GM13977 (cell line): ENCODE data around the gene ADCY1.

Experiments used
- DNase-seq: peaks from one replicate; pipeline ENCODE4 v3.0.0; 2012; ENCODE audit warnings: low spot score
- CTCF ChIP-seq: IDR thresholded peaks from 2 replicates; pipeline ENCODE4 v1.5.1; 2012; ENCODE audit warnings: mild to moderate bottlenecking, control low read depth; ENCODE audit not compliant: insufficient read depth; ENCODE audit errors: extremely low read depth, missing control alignments
- in situ Hi-C: fragments of 300-500 bp; cut with MboI; formaldehyde crosslinking; loops from one replicate; pipeline ENCODE4 v1.12.0; 2022; ENCODE audit warnings: low sequenced_read_pairs, low pct_unique_long_range_greater_than_20kb, mixed read lengths, inconsistent platforms; ENCODE audit not compliant: unreplicated experiment

The ADCY1 gene

DNA sequence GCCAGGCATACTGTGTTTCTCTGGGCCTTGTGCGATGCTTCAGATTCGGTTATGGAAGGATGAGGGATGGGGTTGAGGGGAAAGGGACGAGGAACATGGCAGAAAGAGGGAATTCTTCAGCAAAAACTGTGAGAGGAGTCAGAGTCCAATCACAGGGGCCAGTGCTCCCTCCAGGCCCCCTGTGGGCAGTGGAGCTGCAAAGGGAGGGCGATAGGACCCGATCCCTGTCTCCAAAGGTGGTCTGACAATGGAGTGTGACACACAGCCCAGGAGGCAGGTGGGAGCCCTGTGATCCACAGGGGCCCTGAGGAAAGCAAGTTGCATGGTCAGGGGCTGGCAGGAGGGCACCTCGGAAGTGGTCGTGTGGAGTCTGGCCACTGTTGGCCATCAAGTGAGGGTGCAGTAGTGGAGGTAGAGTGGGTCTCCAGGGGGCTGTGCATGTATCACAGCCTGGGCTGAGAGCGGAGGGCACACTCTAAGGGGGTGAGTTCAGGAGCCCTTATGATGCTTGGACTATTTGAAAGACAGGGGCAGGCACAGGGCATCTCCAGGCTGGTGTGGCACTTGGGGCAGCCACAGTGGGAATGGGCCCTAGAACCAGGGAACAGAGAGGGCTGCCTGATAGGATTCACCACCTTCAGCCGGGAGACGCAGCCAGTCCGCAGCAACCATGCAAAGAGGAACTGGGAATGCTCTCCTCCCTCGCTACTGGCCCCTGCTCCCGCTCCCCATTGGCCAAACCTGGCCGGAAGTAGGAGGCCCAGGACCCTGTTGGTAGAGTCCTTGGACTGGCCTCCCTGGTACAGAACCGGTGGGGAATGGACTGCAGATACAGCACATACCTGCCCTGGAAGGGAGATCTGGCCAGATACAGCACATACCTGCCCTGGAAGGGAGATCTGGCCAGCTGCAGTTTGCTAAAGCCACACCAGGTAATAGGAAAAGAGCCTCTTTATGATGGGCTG, 115.9 kb downstream of the ADCY1 start:
- no peak for TF ChIP-seq CTCF
- DNase-seq = no peak
- in situ Hi-C loops = no loop called here

GRCh38 chr7:45690762-45691150, 116.6 kb downstream of the ADCY1 start:
- in situ Hi-C loops = no loop called here

DNA sequence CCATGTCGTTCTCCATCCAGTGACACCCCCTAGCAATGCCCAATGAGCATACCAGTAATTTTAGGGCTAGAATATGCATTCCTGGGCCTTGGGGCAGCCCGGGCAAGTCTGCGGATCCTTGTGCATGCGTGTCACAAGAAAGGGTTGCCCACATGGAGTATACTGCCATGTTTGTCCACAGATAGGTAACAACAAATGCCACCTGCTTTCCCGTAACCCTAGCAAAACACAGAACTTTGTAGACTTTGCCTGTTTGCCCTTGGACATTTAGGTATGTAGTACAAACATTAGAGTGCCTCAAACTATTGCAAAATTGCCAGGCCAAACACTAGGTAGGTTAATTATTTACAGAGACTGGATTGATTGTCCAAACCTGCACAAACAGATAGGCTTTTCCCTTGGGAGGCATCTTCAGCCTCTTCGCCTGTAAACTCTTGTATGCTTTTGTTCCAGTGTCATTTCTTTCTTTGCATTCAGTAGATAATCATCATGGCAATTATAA, 117.0 kb downstream of the ADCY1 start:
- DNase-seq = no peak
- in situ Hi-C loops = no loop called here
- TF ChIP-seq CTCF = no peak

More at GRCh38 chr7:45690762-45691150, 116.6 kb downstream of the ADCY1 start:
- TF ChIP-seq CTCF = no peak
- DNase-seq = no peak

DNA sequence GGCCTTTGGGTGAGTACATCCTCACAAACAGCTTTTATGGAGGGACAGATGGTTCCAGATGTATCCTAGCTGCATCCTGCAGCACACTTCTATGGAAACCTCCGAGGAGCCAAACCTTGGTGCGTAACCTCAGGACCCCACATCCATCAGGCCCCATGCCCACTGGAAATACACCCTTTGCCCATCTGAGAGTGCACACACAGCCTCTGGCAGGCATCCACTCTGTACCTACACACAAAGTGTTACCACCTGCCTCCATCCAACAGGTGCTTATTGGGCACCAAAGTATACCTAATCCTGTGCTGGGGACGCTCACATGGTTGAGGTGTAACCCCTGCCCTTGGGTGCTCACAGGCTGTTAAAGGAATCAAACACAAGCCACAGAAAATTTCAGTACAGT, 117.9 kb downstream of the ADCY1 start:
- TF ChIP-seq CTCF = no peak
- no peak for DNase-seq
- in situ Hi-C loops = no loop called here

- DNase-seq = no peak
- in situ Hi-C loops = no loop called here
- TF ChIP-seq CTCF = no peak
Observed at GRCh38 chr7:45695249-45695995, 121.3 kb downstream of the ADCY1 start.

DNA sequence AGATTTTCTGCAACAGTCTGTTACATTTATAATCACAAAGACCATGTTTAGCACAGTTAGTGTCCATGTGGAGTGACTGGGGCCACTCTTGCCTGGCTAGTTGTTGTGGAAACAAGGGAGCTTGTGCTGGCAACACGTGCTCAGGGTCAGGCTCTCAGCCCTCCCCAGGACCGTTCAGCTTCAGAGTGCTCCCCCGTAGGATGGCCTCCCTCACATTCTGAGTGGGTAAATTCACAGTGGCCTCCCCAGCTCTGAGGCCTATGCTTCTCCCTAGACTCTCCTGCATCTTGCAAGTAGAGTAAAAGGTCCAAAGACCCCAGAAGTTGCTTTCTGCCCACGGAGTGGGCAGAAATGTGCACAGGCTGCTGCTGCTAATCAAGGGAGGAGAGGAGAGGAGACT, 122.3 kb downstream of the ADCY1 start:
- no peak for TF ChIP-seq CTCF
- no peak for DNase-seq
- in situ Hi-C loops = no loop called here
